ENCODE results near the gene CHST8.

- TF ChIP-seq YY1 (IDR thresholded peaks at IDR 0.05) (no peak), CTCF (IDR thresholded peaks at IDR 0.05; ENCODE audit: low read depth, low read length, missing input control) (no peak), TAF1 (conservative IDR thresholded peaks at IDR 0.05) (no peak), REST (IDR thresholded peaks at IDR 0.05) (no peak), JUND (IDR thresholded peaks at IDR 0.05) (no peak)
These were observed 105.0 kb downstream of the CHST8 start for GRCh38 chr19:33726756-33727155.
